GM12878 (cell line): ENCODE data around the gene RALGAPB. TPM values are rescaled to one million over a fixed set of nuclear protein-coding genes. Genes with fewer than 3 reads are reported as not detected.

Source experiments
- ATAC-seq: fragments of 200-7000 bp; cut with Tn5 transposase; 3 replicates; pipeline ENCODE4 v1.9.1; 2020; ENCODE audit warnings: mild to moderate bottlenecking, moderate library complexity
- BruUV-seq: library from RNA; stranded (reverse); fragments of 400-500 nt; replicated peaks from 2 replicates; lab custom pipeline; 2021; lab: Mats Ljungman, UMichigan
- CTCF ChIA-PET: fragments of 300-600 bp; sonication (Branson Sonifier 250); formaldehyde crosslinking; extraction: SDS; loops from one replicate; lab custom pipeline; 2021; ENCODE audit warnings: inconsistent platforms; lab: Yijun Ruan, JAX
- POLR2A ChIA-PET: fragments of 350-600 bp; formaldehyde crosslinking; extraction: SDS; loops from one replicate; lab custom pipeline; 2021; ENCODE audit warnings: inconsistent platforms; lab: Charles Lee
- RAD21 ChIA-PET: fragments of 300-600 bp; sonication (Branson Sonifier 250); formaldehyde crosslinking; loops from one replicate; lab custom pipeline; 2023; ENCODE audit warnings: antibody characterized with exemption; ENCODE audit not compliant: unreplicated experiment; lab: Charles Lee
- SMC1A ChIA-PET: fragments of 300-600 bp; sonication (Branson Sonifier 250); formaldehyde crosslinking; loops from one replicate; lab custom pipeline; 2023; ENCODE audit not compliant: unreplicated experiment, uncharacterized antibody; lab: Charles Lee
- DNase-seq: peaks from one replicate; pipeline ENCODE4 v3.0.0-alpha.2; 2011; ENCODE audit warnings: low read depth, low spot score
- FAIRE-seq: peaks from 3 replicates; lab custom pipeline; 2011; peaks lifted over from hg19 to GRCh38; lab: Jason Lieb, UNC
- H2AFZ ChIP-seq: 2 replicates; pipeline ENCODE4 v1.6.0; 2011; ENCODE audit warnings: low read depth, low read length, control low read depth; ENCODE audit not compliant: control insufficient read depth
- H3K27ac ChIP-seq: 2 replicates; pipeline ENCODE4 v1.5.1; 2011; ENCODE audit warnings: control low read depth; ENCODE audit not compliant: control insufficient read depth, insufficient read depth
- H3K27me3 ChIP-seq, 2 experiments: replicated peaks in 1 of 2; 2 replicates each; pipeline versions ENCODE4 v1.6.0 to v1.6.1; 2011; ENCODE audit warnings: low read length in 1 of 2; ENCODE audit not compliant: control insufficient read depth in 2 of 2, insufficient read depth in 2 of 2
- H3K36me3 ChIP-seq, 2 experiments: 2 replicates each; pipeline ENCODE4 v1.5.1; 2011; ENCODE audit warnings: low read length in 1 of 2; ENCODE audit not compliant: control insufficient read depth in 2 of 2, insufficient read depth in 2 of 2
- H3K4me1 ChIP-seq: 2 replicates; pipeline ENCODE4 v1.6.1; 2011; ENCODE audit warnings: mild to moderate bottlenecking, low read length, moderate library complexity, mixed read lengths; ENCODE audit not compliant: control insufficient read depth, insufficient read depth
- H3K4me2 ChIP-seq: 2 replicates; pipeline ENCODE4 v1.6.0; 2011; ENCODE audit warnings: control low read depth; ENCODE audit not compliant: control insufficient read depth, insufficient read depth
- H3K4me3 ChIP-seq: fragments of 200-600 bp; sonication (generic); 2 replicates; pipeline ENCODE4 v1.5.1; 2016
- H3K79me2 ChIP-seq: 2 replicates; pipeline ENCODE4 v1.6.0; 2011; ENCODE audit warnings: low read length; ENCODE audit not compliant: control insufficient read depth, insufficient read depth
- H3K9ac ChIP-seq: 2 replicates; pipeline ENCODE4 v1.8.0; 2011; ENCODE audit warnings: low read length, control low read depth, mixed read lengths; ENCODE audit not compliant: control insufficient read depth, insufficient read depth
- H3K9me3 ChIP-seq: replicated peaks from 3 replicates; pipeline ENCODE4 v1.5.1; 2011; ENCODE audit warnings: mild to moderate bottlenecking, low read length; ENCODE audit not compliant: control insufficient read depth, insufficient read depth
- H4K20me1 ChIP-seq: 2 replicates; pipeline ENCODE4 v1.6.0; 2011; ENCODE audit not compliant: control insufficient read depth, insufficient read depth
- MXI1 ChIP-seq: fragments of 150-350 bp; IDR thresholded peaks from 2 replicates; pipeline ENCODE4 v1.6.1; 2011; ENCODE audit warnings: low read depth, mild to moderate bottlenecking, inconsistent platforms, low read length, improper control_type of control experiment
- POLR2A ChIP-seq: IDR thresholded peaks from 2 replicates; pipeline ENCODE4 v1.6.1; 2011; ENCODE audit warnings: low read depth, mild to moderate bottlenecking, low read length
- SRF ChIP-seq, 2 experiments: IDR thresholded peaks; 2 replicates each; pipeline ENCODE4 v1.6.1; 2011; ENCODE audit warnings: low read depth in 2 of 2, low read length in 2 of 2, mild to moderate bottlenecking in 1 of 2, moderate library complexity in 1 of 2
- STAT3 ChIP-seq: IDR thresholded peaks from 2 replicates; pipeline ENCODE4 v1.6.1; 2011; ENCODE audit warnings: low read depth, low read length, improper control_type of control experiment
- USF1 ChIP-seq: IDR thresholded peaks from 2 replicates; pipeline ENCODE4 v1.6.1; 2011; ENCODE audit warnings: borderline replicate concordance, low read depth, mild to moderate bottlenecking, moderate library complexity, mixed read lengths, low read length; ENCODE audit not compliant: insufficient read depth; ENCODE audit errors: extremely low read length
- WGBS: methylation state at CpG from one replicate; pipeline ENCODE4 v1.1.6; 2016; ENCODE audit warnings: low lambda C conversion rate; ENCODE audit not compliant: insufficient replicate concordance, insufficient coverage; ENCODE audit errors: missing lambda C conversion rate; 5-methylcytosine and 5-hydroxymethylcytosine counted together
- in situ Hi-C: fragments of 300-500 bp; cut with MboI; formaldehyde crosslinking; loops from 9 replicates; pipeline ENCODE4 v1.14.3; 2018; ENCODE audit warnings: mixed read lengths
- intact Hi-C: fragments of 100-400 bp; cut with micrococcal nuclease; formaldehyde crosslinking; loops from one replicate; pipeline ENCODE4 v1.14.2; 2022; ENCODE audit not compliant: unreplicated experiment
- polyA plus RNA-seq, 11 experiments: library from polyadenylated mRNA; depleted of rRNA in 4 of 11; unstranded in 6 of 11; stranded (reverse) in 5 of 11; fragments of >200 nt; fragmentation: Nextera tagmentation in 4 of 11; fragmentation: Illumina TruSeq in 1 of 11; extraction: Ambion mirVana in 4 of 11; extraction: Trizol in 1 of 11; gene quantifications; 1 replicate in 1 of 11; 2 replicates in 10 of 11; pipeline versions ENCODE4 v1.2.1 to v1.2.3, GENCODE V29; 2011 to 2016; ENCODE audit warnings: inconsistent platforms in 2 of 11, missing spikeins in 2 of 11, low read depth in 1 of 11
- total RNA-seq, 4 experiments: library from RNA; depleted of rRNA in 3 of 4; stranded (reverse); fragments of >200 nt in 3 of 4; fragmentation: Illumina TruSeq in 1 of 4; extraction: Trizol in 1 of 4; gene quantifications; 2 replicates each; pipeline versions ENCODE4 v1.2.1 to v1.2.3, GENCODE V29; 2013 to 2021
- TF ChIP-seq, protein P1 (sequence below): fragments of 450-650 bp; IDR thresholded peaks from 2 replicates; pipeline ENCODE4 v1.6.1; 2017; ENCODE audit warnings: mild to moderate bottlenecking, low read depth, inconsistent platforms; ENCODE audit not compliant: poor library complexity, severe bottlenecking
- TF ChIP-seq, protein P2 (sequence below), 3 experiments: IDR thresholded peaks in 2 of 3; conservative IDR thresholded peaks in 1 of 3; 2 replicates each; pipeline ENCODE4 v1.5.1; 2011; ENCODE audit warnings: low read depth in 3 of 3, low read length in 3 of 3, mild to moderate bottlenecking in 3 of 3, control low read depth in 2 of 3, moderate library complexity in 2 of 3, inconsistent platforms in 1 of 3, mixed read lengths in 1 of 3; ENCODE audit not compliant: control insufficient read depth in 2 of 3, insufficient read depth in 1 of 3; ENCODE audit errors: extremely low read depth in 1 of 3

RALGAPB gene
- total and polyA plus RNA-seq, 10 of the 15 experiments (the other 5 are each of a cell fraction or from before 2014, with no cell fraction given): 3.7 to 23.2 (median 15.5) TPM

DNA sequence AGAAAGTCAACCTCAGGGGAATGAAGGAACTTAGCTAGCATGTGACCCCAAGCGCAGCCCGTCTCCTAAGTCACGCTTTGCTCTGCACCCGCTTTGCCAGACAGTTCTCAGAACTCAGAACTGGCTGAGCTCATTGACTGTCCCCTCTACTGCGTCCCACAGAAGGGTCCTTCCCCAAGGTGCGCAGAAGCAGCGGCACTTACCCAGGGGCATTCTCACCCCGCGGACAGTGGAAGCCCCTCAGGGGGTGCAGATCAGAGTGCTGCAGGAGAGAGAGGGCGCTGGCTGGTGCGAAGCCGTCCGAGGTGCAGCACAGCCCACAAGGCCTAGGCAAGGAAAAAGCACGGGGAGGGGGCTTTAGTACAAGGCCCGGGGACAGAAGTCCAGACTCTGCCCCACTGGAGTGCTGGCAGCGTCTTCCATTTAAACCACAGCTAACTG, 38.3 kb upstream of the RALGAPB start:
- BruUV-seq: no TSS peak
- CTCF ChIA-PET: interaction anchor here (0.7 to 6.1 kb wide), 8 partner anchors 8 to 615 kb away, joined by 3 to 112 read pairs (median 5); partner anchors contain the start of gene RALGAPB
- peaks cover 24% of the 10 kb centered on the region for H4K20me1 ChIP-seq
- RAD21 ChIA-PET: interaction anchor here (1.1 kb wide), 1 partner anchor 26 kb away, joined by 3 read pairs; no protein-coding TSS in a partner anchor
- no peak overlapping the region for H2AFZ ChIP-seq
- peaks cover 53% of the 10 kb centered on the region for H3K79me2 ChIP-seq
- peak; percentile 44; the same call in 1 of the 2 replicates for TF ChIP-seq POLR2A
- peak; percentile 49; the same call in 1 of the 2 replicates for TF ChIP-seq MXI1
- TF ChIP-seq SRF (IDR thresholded peaks at IDR 0.05; ENCODE audit: low read depth in 2 of 2, low read length in 2 of 2): no peak
- peak; percentile 63 for ATAC-seq
- no peak for DNase-seq
- POLR2A ChIA-PET: interaction anchor here (1.0 to 3.1 kb wide), 4 partner anchors 13 to 39 kb away, joined by 3 to 45 read pairs (median 4); partner anchors contain the start of gene RALGAPB
- intact Hi-C loops: no loop called here
- WGBS: 1% methylated on average over 16 of the region's 16 CpGs
- H3K4me2 ChIP-seq: peak overlapping the region; percentile 87
- SMC1A ChIA-PET: interaction anchor here (1.9 to 3.1 kb wide), 3 partner anchors 10 to 38 kb away, joined by 9 to 27 read pairs (median 11); partner anchors contain the start of gene RALGAPB
- H3K27ac ChIP-seq: peak overlapping the region; percentile 77
- peak; percentile 61 for FAIRE-seq
- H3K36me3 ChIP-seq: peaks cover 18 to 29% of the 10 kb centered on the region in 2 experiments
- in situ Hi-C loops: no loop called here
- peak overlapping the region; percentile 93 for H3K4me3 ChIP-seq
- peak overlapping the region; percentile 96 for H3K9ac ChIP-seq
- no peaks in the 10 kb centered on the region for H3K27me3 ChIP-seq
- no peaks in the 10 kb centered on the region for H3K9me3 ChIP-seq
- H3K4me1 ChIP-seq: peaks cover 7% of the 10 kb centered on the region

GRCh38 chr20:38434770-38435554, 37.7 kb upstream of the RALGAPB start, which contains the start of gene SNHG17:
SNHG17 (minus strand) TSS chr20:38435328.
- intact Hi-C loops (loop anchor here (1.0 kb wide), 1 partner anchor 11 kb away; no protein-coding TSS in a partner anchor), in situ Hi-C loops (no loop called here)
- under 1% methylated on average over 55 of the region's 65 CpGs for WGBS
- SMC1A ChIA-PET: interaction anchor here (1.9 to 3.1 kb wide), 3 partner anchors 11 to 38 kb away, joined by 9 to 27 read pairs (median 11); partner anchors contain the start of gene RALGAPB
- peak within 1 kb of the TSS; percentile 77 for H3K27ac ChIP-seq
- H2AFZ ChIP-seq: peak within 1 kb of the TSS; percentile 33
- DNase-seq: peak; percentile 60
- peak; percentile 99 for FAIRE-seq
- no peaks in the 10 kb centered on the region for H3K27me3 ChIP-seq
- peak within 1 kb of the TSS; percentile 87 for H3K4me2 ChIP-seq
- POLR2A ChIA-PET: interaction anchor here (1.0 to 3.1 kb wide), 4 partner anchors 9 to 39 kb away, joined by 3 to 45 read pairs (median 4); partner anchors contain the start of gene RALGAPB
- H4K20me1 ChIP-seq: peaks cover 22% of the 10 kb centered on the region
- peaks cover 48% of the 10 kb centered on the region for H3K79me2 ChIP-seq
- peaks cover 7% of the 10 kb centered on the region for H3K4me1 ChIP-seq
- CTCF ChIA-PET: interaction anchor here (0.8 to 6.1 kb wide), 12 partner anchors 8 to 401 kb away, joined by 3 to 112 read pairs (median 4); partner anchors contain the start of genes RALGAPB and RPRD1B
- H3K9ac ChIP-seq: peak within 1 kb of the TSS; percentile 96
- RAD21 ChIA-PET: interaction anchor here (0.9 to 1.3 kb wide), 4 partner anchors 12 to 38 kb away, joined by 3 to 9 read pairs (median 4); partner anchors contain the start of gene RALGAPB
- no peaks in the 10 kb centered on the region for H3K9me3 ChIP-seq
- BruUV-seq: TSS peak; percentile 69
- H3K36me3 ChIP-seq: peaks cover 13 to 24% of the 10 kb centered on the region in 2 experiments
- H3K4me3 ChIP-seq: peak within 1 kb of the TSS; percentile 93
- peak; percentile 83 for ATAC-seq
- TF ChIP-seq STAT3: no peak
- TF ChIP-seq, protein P1, sequence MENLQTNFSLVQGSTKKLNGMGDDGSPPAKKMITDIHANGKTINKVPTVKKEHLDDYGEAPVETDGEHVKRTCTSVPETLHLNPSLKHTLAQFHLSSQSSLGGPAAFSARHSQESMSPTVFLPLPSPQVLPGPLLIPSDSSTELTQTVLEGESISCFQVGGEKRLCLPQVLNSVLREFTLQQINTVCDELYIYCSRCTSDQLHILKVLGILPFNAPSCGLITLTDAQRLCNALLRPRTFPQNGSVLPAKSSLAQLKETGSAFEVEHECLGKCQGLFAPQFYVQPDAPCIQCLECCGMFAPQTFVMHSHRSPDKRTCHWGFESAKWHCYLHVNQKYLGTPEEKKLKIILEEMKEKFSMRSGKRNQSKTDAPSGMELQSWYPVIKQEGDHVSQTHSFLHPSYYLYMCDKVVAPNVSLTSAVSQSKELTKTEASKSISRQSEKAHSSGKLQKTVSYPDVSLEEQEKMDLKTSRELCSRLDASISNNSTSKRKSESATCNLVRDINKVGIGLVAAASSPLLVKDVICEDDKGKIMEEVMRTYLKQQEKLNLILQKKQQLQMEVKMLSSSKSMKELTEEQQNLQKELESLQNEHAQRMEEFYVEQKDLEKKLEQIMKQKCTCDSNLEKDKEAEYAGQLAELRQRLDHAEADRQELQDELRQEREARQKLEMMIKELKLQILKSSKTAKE: peak; percentile 57
- TF ChIP-seq, protein P2, sequence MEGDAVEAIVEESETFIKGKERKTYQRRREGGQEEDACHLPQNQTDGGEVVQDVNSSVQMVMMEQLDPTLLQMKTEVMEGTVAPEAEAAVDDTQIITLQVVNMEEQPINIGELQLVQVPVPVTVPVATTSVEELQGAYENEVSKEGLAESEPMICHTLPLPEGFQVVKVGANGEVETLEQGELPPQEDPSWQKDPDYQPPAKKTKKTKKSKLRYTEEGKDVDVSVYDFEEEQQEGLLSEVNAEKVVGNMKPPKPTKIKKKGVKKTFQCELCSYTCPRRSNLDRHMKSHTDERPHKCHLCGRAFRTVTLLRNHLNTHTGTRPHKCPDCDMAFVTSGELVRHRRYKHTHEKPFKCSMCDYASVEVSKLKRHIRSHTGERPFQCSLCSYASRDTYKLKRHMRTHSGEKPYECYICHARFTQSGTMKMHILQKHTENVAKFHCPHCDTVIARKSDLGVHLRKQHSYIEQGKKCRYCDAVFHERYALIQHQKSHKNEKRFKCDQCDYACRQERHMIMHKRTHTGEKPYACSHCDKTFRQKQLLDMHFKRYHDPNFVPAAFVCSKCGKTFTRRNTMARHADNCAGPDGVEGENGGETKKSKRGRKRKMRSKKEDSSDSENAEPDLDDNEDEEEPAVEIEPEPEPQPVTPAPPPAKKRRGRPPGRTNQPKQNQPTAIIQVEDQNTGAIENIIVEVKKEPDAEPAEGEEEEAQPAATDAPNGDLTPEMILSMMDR (IDR thresholded peaks at IDR 0.05 in 2 of 3, conservative IDR thresholded peaks at IDR 0.05 in 1 of 3; ENCODE audit: control insufficient read depth in 2 of 3, extremely low read depth in 1 of 3, insufficient read depth in 1 of 3, low read depth in 3 of 3, low read length in 3 of 3): peak; percentile 100; a peak in 5 of 6 replicates
- no peak for TF ChIP-seq USF1
- TF ChIP-seq POLR2A: peak; percentile 100
